Gastrocnemius medialis (tissue), 4 donors: ENCODE data around the gene FGFR3.

Experiments
- POLR2A ChIP-seq, 2 donors: fragments of 450-650 bp; IDR thresholded peaks; one replicate each; pipeline ENCODE4 v1.6.1; 2017; ENCODE audit warnings: antibody characterized with exemption in 2 of 2, mild to moderate bottlenecking in 2 of 2, moderate library complexity in 2 of 2
- TF ChIP-seq, protein P1 (sequence below), 5 experiments: fragments of 450-650 bp in 3 of 5; fragments of 200-600 bp in 2 of 5; sonication (generic) in 2 of 5; IDR thresholded peaks in 4 of 5; conservative IDR thresholded peaks in 1 of 5; 1 replicate in 4 of 5; 2 replicates in 1 of 5; pipeline ENCODE4 v1.5.1; 2016 to 2019; ENCODE audit warnings: antibody characterized with exemption in 5 of 5, mild to moderate bottlenecking in 3 of 5, moderate library complexity in 3 of 5

DNA sequence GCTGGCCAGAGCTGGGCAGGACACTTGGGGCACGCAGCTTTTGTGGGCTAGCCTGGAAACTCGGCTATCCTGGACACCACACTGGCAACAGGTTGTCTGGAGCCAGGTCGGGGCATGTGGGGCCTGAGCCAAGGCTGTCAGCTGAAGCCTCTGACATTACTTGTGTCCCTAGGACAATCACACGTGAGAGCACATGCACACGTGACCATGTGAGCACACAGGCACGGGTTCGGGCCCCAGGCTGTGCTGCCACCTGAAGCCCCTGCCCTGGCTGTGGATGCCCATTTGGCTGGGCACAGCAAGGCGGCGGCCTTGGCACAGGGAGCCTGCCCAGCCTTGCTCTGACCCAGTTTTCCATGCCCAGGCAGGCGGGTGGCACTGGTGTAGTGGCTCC lies 8.7 kb upstream of the FGFR3 start:
- no peak for TF ChIP-seq POLR2A (IDR thresholded peaks at IDR 0.05)
- TF ChIP-seq, protein P1, sequence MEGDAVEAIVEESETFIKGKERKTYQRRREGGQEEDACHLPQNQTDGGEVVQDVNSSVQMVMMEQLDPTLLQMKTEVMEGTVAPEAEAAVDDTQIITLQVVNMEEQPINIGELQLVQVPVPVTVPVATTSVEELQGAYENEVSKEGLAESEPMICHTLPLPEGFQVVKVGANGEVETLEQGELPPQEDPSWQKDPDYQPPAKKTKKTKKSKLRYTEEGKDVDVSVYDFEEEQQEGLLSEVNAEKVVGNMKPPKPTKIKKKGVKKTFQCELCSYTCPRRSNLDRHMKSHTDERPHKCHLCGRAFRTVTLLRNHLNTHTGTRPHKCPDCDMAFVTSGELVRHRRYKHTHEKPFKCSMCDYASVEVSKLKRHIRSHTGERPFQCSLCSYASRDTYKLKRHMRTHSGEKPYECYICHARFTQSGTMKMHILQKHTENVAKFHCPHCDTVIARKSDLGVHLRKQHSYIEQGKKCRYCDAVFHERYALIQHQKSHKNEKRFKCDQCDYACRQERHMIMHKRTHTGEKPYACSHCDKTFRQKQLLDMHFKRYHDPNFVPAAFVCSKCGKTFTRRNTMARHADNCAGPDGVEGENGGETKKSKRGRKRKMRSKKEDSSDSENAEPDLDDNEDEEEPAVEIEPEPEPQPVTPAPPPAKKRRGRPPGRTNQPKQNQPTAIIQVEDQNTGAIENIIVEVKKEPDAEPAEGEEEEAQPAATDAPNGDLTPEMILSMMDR (IDR thresholded peaks at IDR 0.05 in 4 of 5, conservative IDR thresholded peaks at IDR 0.05 in 1 of 5), result no peak
